HG03460 (cell line): Measurements from ENCODE around the gene SGTA.

Source experiments
- ATAC-seq: cut with Tn5 transposase; IDR thresholded peaks from one replicate; pipeline ENCODE4 v1.9.1; 2021; ENCODE audit not compliant: unreplicated experiment

Gene SGTA

DNA sequence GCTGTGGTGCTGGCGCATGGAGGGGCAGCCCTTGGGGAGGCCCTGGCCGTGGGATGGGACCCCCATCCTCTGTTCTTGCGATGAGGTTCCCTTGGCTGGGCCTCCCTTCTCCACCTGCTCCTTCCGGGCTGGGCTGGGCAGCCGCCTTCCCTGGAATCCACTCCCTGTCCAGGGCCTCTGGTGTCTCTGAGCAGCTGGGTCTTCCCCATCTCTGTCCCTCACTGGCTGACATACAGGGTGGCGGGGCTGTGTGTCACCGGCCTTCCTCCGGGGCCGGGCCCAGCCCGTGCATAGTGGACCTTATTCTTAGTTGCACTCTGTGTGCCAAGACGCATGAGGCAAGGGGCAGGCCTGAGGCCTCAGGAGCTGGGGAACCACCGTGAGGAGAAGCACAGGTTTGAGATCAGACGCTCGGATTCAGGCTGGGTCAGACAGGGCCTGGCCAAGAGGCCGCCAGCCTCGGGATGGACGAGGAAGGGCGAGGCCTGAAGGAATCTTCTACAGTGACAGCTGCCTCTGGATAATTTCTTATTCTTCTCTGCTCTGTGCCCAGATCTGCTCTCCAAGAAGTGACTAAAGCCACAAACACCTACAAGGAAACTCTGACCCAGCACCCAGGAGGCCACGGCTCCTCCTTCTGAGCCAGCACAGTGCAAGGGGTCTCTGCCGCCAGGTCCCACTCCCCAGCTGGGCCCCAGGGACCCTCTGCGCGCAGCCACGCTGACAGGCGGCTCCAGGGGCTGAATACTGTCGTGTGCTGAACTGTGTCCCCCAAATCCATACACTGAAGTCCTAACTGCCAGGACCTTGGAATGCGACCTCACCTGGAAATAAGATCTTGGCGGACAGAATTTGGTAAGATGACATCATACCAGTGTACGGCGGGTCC is 11.0 kb downstream of the SGTA start:
- ATAC-seq = no peak

DNA sequence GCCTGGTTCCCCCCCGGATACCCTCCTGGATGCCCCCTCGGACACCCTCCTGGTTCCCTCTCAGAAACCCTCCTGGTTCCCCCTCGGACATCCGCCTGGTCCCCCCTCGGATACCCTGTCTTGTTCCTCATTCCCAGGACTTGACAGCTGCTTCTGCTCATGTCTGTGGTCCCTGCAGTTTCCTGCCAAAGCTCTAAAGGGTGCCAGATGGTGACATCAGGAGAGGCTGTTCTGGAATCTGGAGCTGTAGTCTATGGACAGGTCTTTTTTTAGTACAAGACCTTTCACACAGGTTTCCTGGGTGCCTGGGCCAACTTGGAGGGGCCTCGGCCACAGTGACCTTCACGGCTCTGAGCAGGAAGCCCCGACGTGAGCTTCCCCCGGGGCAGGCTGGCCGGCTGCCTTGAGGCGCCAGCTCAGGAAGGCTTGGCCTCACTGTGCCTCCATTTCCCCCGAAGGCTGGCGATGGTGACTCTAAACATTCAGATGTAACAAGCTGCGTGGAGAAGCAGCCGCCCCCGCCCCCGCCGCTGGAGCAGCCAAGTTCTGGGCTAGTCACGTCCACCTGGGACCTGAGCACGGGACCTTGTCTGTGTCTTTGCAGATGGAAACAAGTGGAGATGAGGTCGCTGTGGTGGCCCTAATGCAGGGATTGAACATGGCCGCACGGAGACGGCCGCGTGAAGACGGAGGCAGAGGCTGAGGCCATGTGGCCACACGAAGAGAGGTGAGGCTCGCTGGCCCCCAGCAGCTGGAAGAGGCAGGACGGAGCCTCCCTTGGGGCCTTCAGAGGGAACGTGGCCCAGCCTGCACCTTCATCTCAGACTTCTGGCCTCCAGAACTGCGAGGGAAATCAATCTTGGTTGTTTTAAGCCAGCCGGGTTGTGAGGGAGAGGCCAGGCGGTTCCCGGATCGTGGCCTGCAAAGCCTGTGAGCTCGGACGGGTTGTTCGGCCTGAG is 12.7 kb downstream of the SGTA start:
- ATAC-seq = no peak

- no peak for ATAC-seq
These were observed 13.9 kb downstream of the SGTA start for GRCh38 chr19:2769218-2769617.

DNA sequence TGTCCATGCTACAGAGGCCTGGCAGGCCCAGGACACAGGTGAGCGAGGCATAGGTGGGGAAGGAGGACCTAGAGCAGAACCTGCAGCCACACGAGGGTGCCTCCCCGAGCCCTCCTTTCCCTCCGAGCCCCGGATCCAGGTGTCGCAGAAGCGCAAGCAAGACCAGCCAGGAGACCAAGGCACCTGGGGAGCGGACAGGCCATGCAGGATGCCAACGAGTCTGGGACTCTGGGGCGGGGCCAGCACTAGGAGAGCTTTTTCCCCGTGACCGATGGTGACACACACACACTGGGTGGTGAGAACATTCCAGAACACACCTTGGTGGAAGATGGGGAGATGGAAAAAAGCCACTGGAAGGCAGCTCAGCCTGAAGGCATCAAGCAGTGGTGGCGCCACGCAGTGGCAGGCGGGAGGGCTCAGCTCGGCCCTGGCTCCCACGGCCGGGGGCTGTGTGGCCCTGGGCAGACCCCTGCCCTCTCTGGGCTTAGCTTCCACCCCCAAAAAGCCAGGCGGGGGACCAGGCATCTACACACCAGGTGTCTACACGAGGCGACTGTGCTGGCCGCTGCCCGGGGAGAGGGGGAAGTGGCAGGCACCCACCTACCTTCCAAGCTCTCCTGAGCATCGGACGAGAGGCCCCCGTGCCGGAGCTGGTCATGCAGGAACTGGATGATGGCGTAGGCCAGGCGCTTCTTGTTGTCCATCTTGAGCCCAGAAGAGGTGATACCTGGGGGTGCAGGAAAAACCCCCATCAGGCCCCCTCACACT is 14.5 kb downstream of the SGTA start:
- ATAC-seq = no peak

DNA sequence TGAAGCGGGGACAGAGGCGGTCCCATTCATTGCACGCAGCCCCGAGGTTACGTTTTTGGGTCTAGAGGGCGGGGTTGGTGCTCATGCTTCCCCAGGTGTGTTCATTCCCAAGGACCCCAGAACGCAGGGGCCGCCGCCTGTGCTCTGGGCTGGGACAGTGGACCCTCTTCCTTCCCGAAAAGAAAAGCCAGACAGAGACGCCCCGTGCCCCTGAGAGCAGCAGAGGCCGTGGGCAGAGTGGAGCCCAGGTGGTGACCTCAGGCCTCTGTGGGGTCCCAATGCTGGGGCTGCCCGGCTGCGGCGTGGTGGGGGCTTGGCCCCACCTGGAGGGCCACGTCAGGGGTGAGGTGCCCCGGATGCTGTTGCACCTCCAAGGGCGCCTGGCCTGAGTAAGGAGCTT is 15.4 kb downstream of the SGTA start:
- ATAC-seq = no peak

- ATAC-seq = no peak
These were observed 16.3 kb downstream of the SGTA start for GRCh38 chr19:2766594-2767372.

GRCh38 chr19:2765376-2765775 is 17.7 kb downstream of the SGTA start:
- no peak for ATAC-seq

GRCh38 chr19:2764945-2765344 is 18.1 kb downstream of the SGTA start:
- no peak for ATAC-seq

DNA sequence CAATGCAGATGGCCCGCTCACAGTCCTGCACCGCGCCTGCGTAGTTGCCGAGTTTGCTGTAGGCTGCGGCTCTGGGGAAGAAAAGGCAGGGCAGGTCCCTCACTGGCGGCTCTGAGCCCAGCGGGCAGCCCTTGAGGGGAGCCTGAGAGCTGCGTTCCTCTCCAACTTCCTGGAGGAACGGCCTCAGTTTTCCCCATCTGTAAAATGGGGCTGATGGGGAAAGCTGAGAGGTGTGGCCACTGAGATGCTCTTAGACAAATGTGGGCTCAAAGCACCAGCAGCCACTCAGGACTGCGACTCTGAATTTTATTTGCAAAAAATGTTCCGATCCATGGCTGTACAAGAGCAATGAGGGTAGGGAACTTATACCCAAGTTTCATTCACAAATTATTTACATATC is 19.4 kb downstream of the SGTA start:
- ATAC-seq = no peak

GRCh38 chr19:2762783-2763496 is 20.1 kb downstream of the SGTA start:
- no peak for ATAC-seq

- ATAC-seq = no peak
These were observed 20.9 kb downstream of the SGTA start for GRCh38 chr19:2761876-2762782.

DNA sequence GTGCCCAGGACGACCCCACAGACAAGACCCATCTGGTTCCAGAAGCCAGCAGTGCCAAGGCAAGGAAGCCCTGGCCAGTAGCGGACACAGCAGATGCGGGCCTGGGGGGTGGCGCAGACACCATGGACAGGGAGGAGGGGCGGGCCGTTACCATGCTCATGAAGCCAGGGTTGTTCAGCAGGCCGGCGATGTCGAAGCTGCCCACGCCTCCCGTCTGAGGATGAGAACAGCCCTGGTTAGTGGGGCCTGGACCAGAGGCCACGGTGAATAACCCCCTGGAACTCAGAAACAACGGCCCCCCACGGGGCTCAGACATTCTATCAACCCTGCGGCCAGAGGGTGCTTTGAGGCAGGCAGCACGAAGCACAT is 21.8 kb downstream of the SGTA start:
- no peak for ATAC-seq

- ATAC-seq = no peak
These were observed 23.1 kb downstream of the SGTA start for GRCh38 chr19:2759965-2760364.

DNA sequence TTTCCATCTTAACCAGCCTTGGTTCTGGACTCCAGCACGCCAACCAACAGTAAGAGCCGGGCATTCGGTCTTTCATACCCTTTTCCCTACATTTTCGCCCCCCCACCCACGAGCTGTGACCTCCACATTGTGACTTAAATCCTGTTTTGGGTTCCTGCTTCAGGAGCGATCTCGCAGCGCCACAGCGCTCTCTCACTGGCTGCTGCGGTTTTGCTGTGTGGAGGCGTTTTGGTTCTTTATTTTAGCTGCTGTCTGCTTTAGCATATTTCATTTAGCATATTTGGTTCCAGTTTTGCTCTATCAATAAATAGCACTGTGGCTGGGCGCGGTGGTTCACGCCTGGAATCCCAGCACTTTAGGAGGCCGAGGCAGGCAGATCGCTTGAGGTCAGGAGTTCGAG is 23.7 kb downstream of the SGTA start:
- no peak for ATAC-seq

GRCh38 chr19:2758601-2759313 is 24.3 kb downstream of the SGTA start:
- no peak for ATAC-seq

DNA sequence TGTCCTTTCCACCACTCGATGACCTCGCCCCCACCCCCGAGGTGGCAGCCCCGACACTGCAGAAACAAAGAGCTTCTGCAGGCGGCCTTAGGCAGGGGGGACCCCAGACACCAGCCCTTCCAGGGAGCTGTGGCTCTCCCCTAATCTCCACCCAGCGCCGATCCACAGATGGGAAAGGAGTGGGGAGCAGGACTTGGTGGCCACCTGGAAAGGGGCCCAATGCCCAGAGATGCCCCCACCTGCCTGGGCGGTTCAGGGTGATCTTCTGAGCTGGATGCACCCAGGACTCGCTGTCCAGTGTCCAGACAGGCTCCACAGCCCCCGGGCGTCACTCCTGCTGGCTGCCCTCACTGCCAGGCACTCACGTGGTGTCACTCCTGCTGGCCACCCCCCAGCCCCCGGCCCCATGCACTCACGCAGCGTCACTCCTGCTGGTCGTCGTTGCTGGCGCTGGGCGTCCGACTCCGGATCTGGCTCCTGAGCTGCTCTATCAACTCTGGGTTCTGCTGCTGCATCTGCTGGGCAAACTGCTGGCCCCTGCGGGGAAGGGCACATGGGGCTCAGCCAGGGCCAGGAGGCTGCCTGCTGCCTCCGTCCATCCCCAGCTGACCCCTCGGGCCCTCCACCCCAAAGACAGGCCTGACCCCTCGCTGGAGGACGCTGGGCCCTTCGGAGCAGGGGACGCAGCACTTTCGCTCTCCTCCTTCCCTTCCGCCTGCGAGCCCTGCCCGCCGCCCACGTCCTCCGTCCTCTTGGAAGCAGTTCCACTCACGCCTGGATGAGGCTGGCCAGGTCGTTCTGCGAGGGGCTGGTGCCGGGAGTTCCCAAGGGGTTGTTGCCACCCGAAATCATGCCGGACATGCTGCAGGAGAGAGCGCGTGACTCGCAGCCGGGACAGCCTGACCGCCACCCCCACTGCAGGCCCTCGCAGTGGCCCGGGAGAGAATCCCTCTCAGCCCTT is 25.9 kb downstream of the SGTA start:
- no peak for ATAC-seq

DNA sequence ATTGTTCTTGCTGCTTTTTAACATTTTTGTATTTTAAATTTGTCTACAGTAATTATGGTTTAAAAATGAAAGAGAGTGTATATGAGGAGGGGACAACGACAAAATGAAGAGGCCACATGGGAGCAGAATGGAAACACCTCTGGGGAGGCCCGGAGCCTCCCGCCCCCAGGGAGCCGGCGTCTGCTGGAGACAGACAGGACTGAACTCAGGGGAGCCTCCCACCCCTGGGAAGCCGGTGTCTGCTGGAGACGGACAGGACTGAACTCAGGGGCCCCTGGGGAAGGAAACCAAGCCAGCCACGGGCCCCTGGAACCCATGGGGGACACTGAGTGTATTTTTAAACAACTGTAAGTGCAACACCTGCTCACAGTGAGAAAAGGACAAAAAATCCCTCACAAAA is 26.6 kb downstream of the SGTA start:
- no peak for ATAC-seq
